HepG2 (cell line): Measurements from ENCODE around the gene CCDC148. TPM values are rescaled to one million over a fixed set of nuclear protein-coding genes. Genes with fewer than 3 reads are reported as not detected.

Experiments used
- ARID3A ChIP-seq: IDR thresholded peaks from 2 replicates; pipeline ENCODE4 v1.6.1; 2012; ENCODE audit warnings: low read depth, low read length, improper control_type of control experiment
- FOSL1 ChIP-seq: sonication (generic); formaldehyde crosslinking; IDR thresholded peaks from 2 replicates; pipeline ENCODE4 v1.9.0; 2021; ENCODE audit warnings: missing genetic modification reagents, borderline replicate concordance
- FOXP1 ChIP-seq, 2 experiments: fragments of 450-650 bp in 1 of 2; IDR thresholded peaks; 2 replicates each; pipeline ENCODE4 v1.6.1; 2017 to 2018; ENCODE audit warnings: antibody characterized with exemption in 1 of 2
- HINFP ChIP-seq: sonication (generic); formaldehyde crosslinking; IDR thresholded peaks from 2 replicates; pipeline ENCODE4 v1.4.0; 2020; ENCODE audit warnings: low read depth, mild to moderate bottlenecking, missing genetic modification reagents
- HOMEZ ChIP-seq: IDR thresholded peaks from 2 replicates; pipeline ENCODE4 v1.6.1; 2016; ENCODE audit warnings: low read depth
- NFYC ChIP-seq: IDR thresholded peaks from 2 replicates; pipeline ENCODE4 v1.6.1; 2016; ENCODE audit warnings: missing genetic modification reagents, missing compliant biosample characterization
- RCOR2 ChIP-seq: IDR thresholded peaks from 2 replicates; pipeline ENCODE4 v1.6.1; 2016; ENCODE audit warnings: missing biosample characterization, missing genetic modification reagents
- REL ChIP-seq: sonication (generic); formaldehyde crosslinking; conservative IDR thresholded peaks from 2 replicates; pipeline ENCODE4 v1.8.0; 2022; ENCODE audit warnings: mild to moderate bottlenecking, missing genetic modification reagents, moderate library complexity
- SKI ChIP-seq: fragments of 450-650 bp; IDR thresholded peaks from one replicate; pipeline ENCODE4 v1.6.1; 2018; ENCODE audit warnings: mild to moderate bottlenecking; ENCODE audit not compliant: partially characterized antibody
- TAF1 ChIP-seq: sonication (generic); formaldehyde crosslinking; IDR thresholded peaks from 2 replicates; pipeline ENCODE4 v1.4.0; 2020; ENCODE audit warnings: missing genetic modification reagents
- THYN1 ChIP-seq: sonication (generic); formaldehyde crosslinking; IDR thresholded peaks from 2 replicates; pipeline ENCODE4 v1.8.1; 2023; ENCODE audit warnings: low read depth, mild to moderate bottlenecking, moderate library complexity, missing genetic modification reagents, borderline replicate concordance
- ZEB1 ChIP-seq: IDR thresholded peaks from 2 replicates; pipeline ENCODE4 v1.6.1; 2012; ENCODE audit warnings: mild to moderate bottlenecking, low read depth, inconsistent platforms; ENCODE audit not compliant: insufficient replicate concordance
- ZKSCAN8 ChIP-seq: IDR thresholded peaks from 2 replicates; pipeline ENCODE4 v1.6.1; 2016; ENCODE audit warnings: borderline replicate concordance, missing genetic modification reagents, missing compliant biosample characterization
- ZNF124 ChIP-seq: sonication (generic); formaldehyde crosslinking; IDR thresholded peaks from 2 replicates; pipeline ENCODE4 v1.4.0; 2020; ENCODE audit warnings: missing genetic modification reagents
- ZNF441 ChIP-seq: sonication (generic); formaldehyde crosslinking; IDR thresholded peaks from 2 replicates; pipeline ENCODE4 v1.7.0; 2021; ENCODE audit warnings: missing genetic modification reagents, borderline replicate concordance
- ZNF484 ChIP-seq: sonication (generic); formaldehyde crosslinking; IDR thresholded peaks from 2 replicates; pipeline ENCODE4 v1.5.1; 2020; ENCODE audit warnings: mild to moderate bottlenecking, low read depth, missing genetic modification reagents, borderline replicate concordance
- ZNF704 ChIP-seq: sonication (generic); formaldehyde crosslinking; IDR thresholded peaks from 2 replicates; pipeline ENCODE4 v1.8.1; 2023; ENCODE audit warnings: mild to moderate bottlenecking, inconsistent platforms, moderate library complexity, missing genetic modification reagents, borderline replicate concordance
- polyA plus RNA-seq, 8 experiments: library from polyadenylated mRNA; depleted of rRNA in 3 of 8; stranded (reverse) in 7 of 8; unstranded in 1 of 8; fragments of >200 nt; fragmentation: Illumina TruSeq in 4 of 8; extraction: Trizol in 4 of 8; gene quantifications; 2 replicates each; pipeline versions ENCODE4 v1.2.1 to v1.2.3, GENCODE V29; 2011 to 2016; ENCODE audit warnings: low read depth in 4 of 8, missing spikeins in 1 of 8, mixed read lengths in 1 of 8; ENCODE audit not compliant: insufficient read depth in 1 of 8
- total RNA-seq, 5 experiments: library from RNA; depleted of rRNA; stranded (reverse); fragments of >200 nt; fragmentation: Illumina TruSeq; extraction: Trizol; gene quantifications; 2 replicates each; pipeline ENCODE4 v1.2.3, GENCODE V29; 2016; ENCODE audit warnings: low read depth in 1 of 5

Gene CCDC148
- total and polyA plus RNA-seq, 2 of the 13 experiments (the other 11 are each of a cell fraction or from before 2014, with no cell fraction given), result 0.30 to 0.49 TPM

GRCh38 chr2:158131919-158132566 is 324.5 kb downstream of the CCDC148 start (continued):
- TF ChIP-seq ZNF704 (CRISPR knock-in tag), result no peak
- TF ChIP-seq RCOR2, result peak; percentile 52; the same call in 1 of the 2 replicates
- peak; percentile 82 for TF ChIP-seq ZEB1
- peak; percentile 90 for TF ChIP-seq ARID3A
- TF ChIP-seq FOSL1 (CRISPR knock-in tag), result no peak
- peak; percentile 94 for TF ChIP-seq HOMEZ (CRISPR knock-in tag)
- TF ChIP-seq HINFP (CRISPR knock-in tag), result no peak; the same call in 1 of the 2 replicates
- 0 out of 2 replicates have a peak, but pooled peaks have one; percentile 14 for TF ChIP-seq TAF1 (CRISPR knock-in tag)
- TF ChIP-seq NFYC (CRISPR knock-in tag), result 0 out of 2 replicates have a peak, but pooled peaks have one; percentile 8
- TF ChIP-seq ZKSCAN8 (CRISPR knock-in tag), result peak; percentile 73; the same call in 1 of the 2 replicates
- peak; percentile 69 for TF ChIP-seq SKI
- no peak for TF ChIP-seq THYN1 (CRISPR knock-in tag)
- TF ChIP-seq ZNF484, result no peak
- TF ChIP-seq ZNF124 (CRISPR knock-in tag), result peak; percentile 58; the same call in 1 of the 2 replicates
- 0 out of 2 replicates have a peak, but pooled peaks have one; percentile 31 for TF ChIP-seq REL
- TF ChIP-seq ZNF441 (CRISPR knock-in tag), result peak; percentile 80; the same call in 1 of the 2 replicates
- peak; percentile 66 for TF ChIP-seq FOXP1 (IDR thresholded peaks at IDR 0.05)
- peak; percentile 96 for TF ChIP-seq FOXP1 (CRISPR knock-in tag; IDR thresholded peaks at IDR 0.05)
